Measurements from ENCODE around the gene APOH. TPM values are rescaled to one million over a fixed set of nuclear protein-coding genes. Genes with fewer than 3 reads are reported as not detected.
A peak's percentile ranks its signal among the peaks of the same experiment; 100 is the strongest.

The APOH gene
- total and polyA plus RNA-seq, 2 of the 13 experiments (the other 11 are each of a cell fraction or from before 2014, with no cell fraction given): 4,846 to 5,748 TPM

- H3K79me2 ChIP-seq (ENCODE audit: insufficient read depth, low read length): peaks cover 50% of the 10 kb centered on the region
- no peak for DNase-seq (ENCODE audit: low spot score)
- H2AFZ ChIP-seq (ENCODE audit: low read length): no peak overlapping the region
- in situ Hi-C loops (cut with HindIII; ENCODE audit: extremely low pct_ligation_motif_present, low pct_unique_long_range_greater_than_20kb): no loop called here
- WGBS (ENCODE audit: low lambda C conversion rate): 42% methylated on average over 4 of the region's 4 CpGs
- no peak; the same call in 2 of the 3 replicates for ATAC-seq
- peak overlapping the region; percentile 89 for H3K27ac ChIP-seq (ENCODE audit: extremely low read length, insufficient read depth, low read length)
- H3K27me3 ChIP-seq (ENCODE audit: control insufficient read depth in 1 of 2, insufficient read depth in 2 of 2, low read length in 2 of 2): no peaks in the 10 kb centered on the region; a peak in 1 of 5 replicates
- peaks cover 14% of the 10 kb centered on the region for H4K20me1 ChIP-seq (ENCODE audit: insufficient read depth, low read length)
- H3K4me2 ChIP-seq (ENCODE audit: low read depth, low read length): peak overlapping the region; percentile 90
- intact Hi-C loops (cut with micrococcal nuclease; ENCODE audit: unreplicated experiment): loop anchor here (2.0 to 10.0 kb wide), 4 partner anchors 27 to 190 kb away; partner anchors contain the start of gene PRKCA
- POLR2A ChIA-PET: no interaction called here
- peak overlapping the region; percentile 55 to 77 (median 70) for H3K4me3 ChIP-seq (replicated peaks in 1 of 3; ENCODE audit: insufficient read depth in 1 of 3, low read depth in 2 of 3, low read length in 3 of 3)
- H3K4me1 ChIP-seq (ENCODE audit: insufficient read depth, low read length): peaks cover 73% of the 10 kb centered on the region
- H3K9me3 ChIP-seq (ENCODE audit: low read length): no peaks in the 10 kb centered on the region
- H3K9ac ChIP-seq (ENCODE audit: insufficient read depth, low read depth, low read length): peak overlapping the region; percentile 74
- BruUV-seq (replicated peaks): TSS peak; percentile 50
- no peak for FAIRE-seq
- CTCF ChIA-PET (ENCODE audit: low intra/inter-chr PET ratio, low total read pairs): no interaction called here
- peaks cover 14 to 44% of the 10 kb centered on the region in 2 experiments for H3K36me3 ChIP-seq (replicated peaks in 1 of 2; ENCODE audit: control insufficient read depth in 1 of 2, insufficient read depth in 2 of 2, low read length in 2 of 2)
- TF ChIP-seq ZNF790 (CRISPR knock-in tag; IDR thresholded peaks at IDR 0.05; ENCODE audit: borderline replicate concordance) (no peak), KLF12 (CRISPR knock-in tag; IDR thresholded peaks at IDR 0.05; ENCODE audit: borderline replicate concordance) (0 out of 2 replicates have a peak, but pooled peaks have one; percentile 38), HOXA5 (CRISPR knock-in tag; IDR thresholded peaks at IDR 0.05) (0 out of 2 replicates have a peak, but pooled peaks have one; percentile 0), ELF3 (CRISPR knock-in tag; IDR thresholded peaks at IDR 0.05) (no peak), HOMEZ (CRISPR knock-in tag; IDR thresholded peaks at IDR 0.05; ENCODE audit: low read depth) (peak; percentile 18; the same call in 1 of the 2 replicates), SRSF1 (optimal IDR thresholded peaks at IDR 0.05; ENCODE audit: low read depth, low read length) (no peak), CEBPB (IDR thresholded peaks at IDR 0.05; ENCODE audit: borderline replicate concordance, low read depth, low read length) (peak; percentile 72; the same call in 1 of the 2 replicates), ZNF557 (CRISPR knock-in tag; IDR thresholded peaks at IDR 0.05) (0 out of 2 replicates have a peak, but pooled peaks have one; percentile 44), GZF1 (CRISPR knock-in tag; IDR thresholded peaks at IDR 0.05) (0 out of 2 replicates have a peak, but pooled peaks have one; percentile 13), ARNT2 (CRISPR knock-in tag; IDR thresholded peaks at IDR 0.05; ENCODE audit: low read depth) (0 out of 2 replicates have a peak, but pooled peaks have one; percentile 46), POGK (CRISPR knock-in tag; conservative IDR thresholded peaks at IDR 0.05) (0 out of 2 replicates have a peak, but pooled peaks have one; percentile 52), CREB1 (IDR thresholded peaks at IDR 0.05) (no peak), CREB1 (CRISPR knock-in tag; IDR thresholded peaks at IDR 0.05) (peak; percentile 33), TOE1 (CRISPR knock-in tag; IDR thresholded peaks at IDR 0.05) (no peak), ZNF850 (CRISPR knock-in tag; conservative IDR thresholded peaks at IDR 0.05) (no peak), SAP130 (CRISPR knock-in tag; IDR thresholded peaks at IDR 0.05; ENCODE audit: low read depth) (peak; percentile 54), KMT2A (CRISPR knock-in tag; IDR thresholded peaks at IDR 0.05) (0 out of 2 replicates have a peak, but pooled peaks have one; percentile 19), HIC2 (CRISPR knock-in tag; IDR thresholded peaks at IDR 0.05; ENCODE audit: low read depth) (no peak), ATF7-NPFF (CRISPR knock-in tag; IDR thresholded peaks at IDR 0.05; ENCODE audit: low read depth) (peak; percentile 70; the same call in 1 of the 2 replicates), CC2D1A (CRISPR knock-in tag; IDR thresholded peaks at IDR 0.05) (peak; percentile 97; the same call in 1 of the 2 replicates)
These were observed 1.8 kb downstream of the APOH start for GRCh38 chr17:66227212-66228045.

All from HepG2 (cell line).